Left ventricle myocardium inferior (tissue), 1 donor: ENCODE measurements around the gene ADAMTS1. TPM values are rescaled to one million over a fixed set of nuclear protein-coding genes. Genes with fewer than 3 reads are reported as not detected.

Source experiments
- DNase-seq: peaks from one replicate; pipeline ENCODE4 v3.0.0-alpha.2; 2020
- H3K27ac ChIP-seq: fragments of 200-600 bp; replicated peaks from 2 replicates; pipeline ENCODE4 v1.8.0; 2021
- H3K27me3 ChIP-seq: fragments of 200-600 bp; 2 replicates; pipeline ENCODE4 v1.8.0; 2021; ENCODE audit warnings: low read depth
- H3K36me3 ChIP-seq: fragments of 200-600 bp; 2 replicates; pipeline ENCODE4 v1.8.0; 2021
- H3K4me1 ChIP-seq: fragments of 200-600 bp; 2 replicates; pipeline ENCODE4 v1.8.0; 2021
- H3K4me3 ChIP-seq: fragments of 200-600 bp; 2 replicates; pipeline ENCODE4 v1.8.0; 2021; ENCODE audit warnings: mild to moderate bottlenecking, moderate library complexity
- H3K9me3 ChIP-seq: fragments of 200-600 bp; replicated peaks from 2 replicates; pipeline ENCODE4 v1.8.0; 2021
- intact Hi-C: fragments of 100-400 bp; cut with micrococcal nuclease; formaldehyde crosslinking; loops from one replicate; pipeline ENCODE4 v1.11.0; 2022
- total RNA-seq: library from RNA; stranded (reverse); fragmentation: NEBNext Ultra II Directional; extraction: Animal tissue kit (Norgen Biotek cat#: 25700); gene quantifications from one replicate; pipeline ENCODE4 v1.2.1, GENCODE V29; 2021
- TF ChIP-seq, protein P1 (sequence below): fragments of 200-600 bp; IDR thresholded peaks from 2 replicates; pipeline ENCODE4 v1.8.0; 2021; ENCODE audit warnings: antibody characterized with exemption, mild to moderate bottlenecking, borderline replicate concordance
- donor health status: DM: no; HTN: yes; CAD: no; lungs with severe emphysema.

ADAMTS1 gene
- total RNA-seq, 1 donor from 2014 or later, result 56.7 TPM

DNA sequence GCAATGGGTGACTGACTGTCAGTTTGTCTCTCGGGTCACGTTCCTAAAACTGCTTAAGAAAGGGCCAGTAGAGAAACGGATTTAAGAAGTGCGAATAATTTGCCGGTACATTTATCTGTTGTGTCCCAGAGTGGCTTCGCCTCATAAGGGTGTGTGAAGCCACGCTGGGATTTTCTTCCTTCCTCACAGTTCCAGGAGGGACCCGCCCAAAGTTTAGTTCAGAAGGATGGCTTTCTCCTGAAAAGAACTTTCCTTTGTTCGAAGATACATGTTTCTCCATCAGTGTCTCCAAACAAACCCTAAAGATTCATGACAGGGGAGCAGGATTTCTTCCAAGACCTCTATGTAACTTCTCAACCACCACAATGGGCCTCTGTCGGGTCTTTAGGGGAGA is 49.8 kb downstream of the ADAMTS1 start:
- H3K4me3 ChIP-seq, result peak overlapping the region; percentile 6
- no peak for DNase-seq
- H3K27me3 ChIP-seq, result no peaks in the 10 kb centered on the region
- H3K27ac ChIP-seq, result peak overlapping the region; percentile 74
- TF ChIP-seq, protein P1, sequence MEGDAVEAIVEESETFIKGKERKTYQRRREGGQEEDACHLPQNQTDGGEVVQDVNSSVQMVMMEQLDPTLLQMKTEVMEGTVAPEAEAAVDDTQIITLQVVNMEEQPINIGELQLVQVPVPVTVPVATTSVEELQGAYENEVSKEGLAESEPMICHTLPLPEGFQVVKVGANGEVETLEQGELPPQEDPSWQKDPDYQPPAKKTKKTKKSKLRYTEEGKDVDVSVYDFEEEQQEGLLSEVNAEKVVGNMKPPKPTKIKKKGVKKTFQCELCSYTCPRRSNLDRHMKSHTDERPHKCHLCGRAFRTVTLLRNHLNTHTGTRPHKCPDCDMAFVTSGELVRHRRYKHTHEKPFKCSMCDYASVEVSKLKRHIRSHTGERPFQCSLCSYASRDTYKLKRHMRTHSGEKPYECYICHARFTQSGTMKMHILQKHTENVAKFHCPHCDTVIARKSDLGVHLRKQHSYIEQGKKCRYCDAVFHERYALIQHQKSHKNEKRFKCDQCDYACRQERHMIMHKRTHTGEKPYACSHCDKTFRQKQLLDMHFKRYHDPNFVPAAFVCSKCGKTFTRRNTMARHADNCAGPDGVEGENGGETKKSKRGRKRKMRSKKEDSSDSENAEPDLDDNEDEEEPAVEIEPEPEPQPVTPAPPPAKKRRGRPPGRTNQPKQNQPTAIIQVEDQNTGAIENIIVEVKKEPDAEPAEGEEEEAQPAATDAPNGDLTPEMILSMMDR, result no peak
- H3K9me3 ChIP-seq, result no peaks in the 10 kb centered on the region
- H3K36me3 ChIP-seq, result no peaks in the 10 kb centered on the region
- H3K4me1 ChIP-seq, result peaks cover 33% of the 10 kb centered on the region
- intact Hi-C loops, result no loop called here

DNA sequence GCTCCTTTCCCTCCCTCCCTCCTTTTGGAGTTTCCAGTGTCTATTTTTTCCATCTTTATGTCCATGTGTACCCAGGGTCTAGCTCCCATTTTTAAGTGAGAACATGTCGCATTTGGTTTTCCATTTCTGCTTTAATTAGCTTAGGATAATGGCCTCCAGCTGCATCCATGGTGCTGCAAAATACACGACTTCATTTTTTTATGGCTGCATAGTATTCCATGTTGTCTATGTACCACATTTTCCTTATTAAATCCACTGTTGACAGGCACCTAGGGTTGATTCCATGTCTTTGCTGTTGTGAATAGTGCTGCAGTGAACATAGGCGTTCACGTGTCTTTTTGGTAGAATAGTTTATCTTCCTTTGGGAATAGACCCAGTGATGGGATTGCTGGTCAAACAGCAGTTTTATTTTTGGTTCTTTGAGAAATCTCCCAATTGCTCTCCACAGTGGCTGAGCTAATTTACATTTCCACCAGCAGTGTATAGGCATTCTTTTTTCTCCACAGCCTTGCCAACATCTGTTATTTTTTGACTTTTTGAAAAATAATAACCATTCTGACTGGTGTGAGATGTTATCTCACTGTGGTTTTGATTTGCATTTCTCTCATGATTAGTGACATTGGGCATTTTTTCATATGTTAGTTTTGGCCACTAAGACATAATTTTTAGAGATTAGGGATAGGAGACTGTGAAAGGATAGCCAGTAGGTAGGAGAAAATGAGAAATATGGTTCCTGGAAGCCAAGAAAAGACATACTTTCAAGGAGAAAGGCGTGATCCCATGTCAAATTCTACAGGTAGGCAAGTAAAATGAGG is 50.4 kb downstream of the ADAMTS1 start:
- no peak overlapping the region for H3K4me3 ChIP-seq
- H3K36me3 ChIP-seq, result no peaks in the 10 kb centered on the region
- H3K9me3 ChIP-seq, result no peaks in the 10 kb centered on the region
- DNase-seq, result no peak
- H3K27me3 ChIP-seq, result no peaks in the 10 kb centered on the region
- intact Hi-C loops, result no loop called here
- peak overlapping the region; percentile 74 for H3K27ac ChIP-seq
- peaks cover 27% of the 10 kb centered on the region for H3K4me1 ChIP-seq
- TF ChIP-seq, protein P1, result no peak

DNA sequence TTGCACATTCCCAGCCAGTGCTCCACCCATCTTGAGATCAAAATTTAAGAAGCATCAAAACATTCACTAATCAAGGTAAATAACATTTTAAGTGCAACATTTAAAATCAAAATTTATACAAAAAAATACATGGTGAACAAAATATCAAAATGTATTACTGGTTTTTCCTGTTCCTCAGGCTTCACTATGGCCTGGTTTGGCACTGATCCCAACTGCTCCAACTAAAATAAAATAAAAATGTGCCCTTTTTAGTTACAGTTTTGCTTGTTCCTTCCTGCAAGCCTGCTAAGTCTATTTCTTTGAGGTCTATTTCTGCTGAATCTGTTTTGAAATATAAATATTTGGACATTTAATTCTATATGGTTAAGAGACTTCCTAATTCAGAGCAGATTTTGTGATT is 54.9 kb downstream of the ADAMTS1 start:
- TF ChIP-seq, protein P1, result no peak
- no peak for DNase-seq
- intact Hi-C loops, result no loop called here
- Histone ChIP-seq H3K4me3 (no peak overlapping the region), H3K36me3 (no peaks in the 10 kb centered on the region), H3K27ac (peak overlapping the region; percentile 73), H3K9me3 (no peaks in the 10 kb centered on the region), H3K4me1 (peaks cover 6% of the 10 kb centered on the region), H3K27me3 (no peaks in the 10 kb centered on the region)

DNA sequence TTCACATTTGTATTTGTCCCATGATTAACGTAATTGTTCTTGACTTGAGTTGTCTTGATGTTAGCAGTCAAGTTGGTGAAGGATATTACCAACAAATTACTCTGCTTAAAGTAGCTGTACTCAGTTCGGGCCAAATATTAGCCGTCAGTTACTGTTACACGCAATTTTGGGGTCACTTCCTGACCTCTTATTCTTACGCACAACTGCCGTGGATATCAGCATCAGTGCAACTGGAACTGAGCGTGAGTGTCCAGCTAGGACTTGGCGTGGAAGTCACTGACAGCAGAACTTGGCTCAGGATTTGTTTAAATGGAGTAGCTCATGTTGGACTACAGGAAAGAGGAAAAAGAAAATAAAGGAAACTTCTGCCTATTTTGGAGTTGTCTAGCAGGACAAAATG is 56.4 kb downstream of the ADAMTS1 start:
- peak; percentile 51 for DNase-seq
- peaks cover 16% of the 10 kb centered on the region for H3K4me1 ChIP-seq
- H3K9me3 ChIP-seq, result no peaks in the 10 kb centered on the region
- intact Hi-C loops, result no loop called here
- no peak overlapping the region for H3K4me3 ChIP-seq
- TF ChIP-seq, protein P1, result no peak
- no peaks in the 10 kb centered on the region for H3K36me3 ChIP-seq
- H3K27me3 ChIP-seq, result no peaks in the 10 kb centered on the region
- peak overlapping the region; percentile 73 for H3K27ac ChIP-seq

Other genes starting within 250 kb of the ADAMTS1 start
- 3.0 TPM for gene ADAMTS5, start 121.7 kb upstream of the ADAMTS1 start, total RNA-seq